HepG2 (cell line): ENCODE results near the gene N4BP2. TPM values are rescaled to one million over a fixed set of nuclear protein-coding genes. Genes with fewer than 3 reads are reported as not detected.
A peak's percentile ranks its signal among the peaks of the same experiment; 100 is the strongest.
"Not testable (repeated sequence)": the region's sequence is repeated elsewhere in the genome, so short reads cannot be mapped to it uniquely, and the experiment has no call there.

Source experiments
- ATAC-seq: fragments of 200-7000 bp; cut with Tn5 transposase; 3 replicates; pipeline ENCODE4 v1.9.1; 2020; ENCODE audit warnings: mild to moderate bottlenecking, moderate library complexity
- BruUV-seq: library from RNA; stranded (reverse); fragments of 400-500 nt; replicated peaks from 2 replicates; lab custom pipeline; 2021; lab: Mats Ljungman, UMichigan
- CTCF ChIA-PET: fragments of 300-600 bp; formaldehyde crosslinking; extraction: SDS; loops from one replicate; lab custom pipeline; 2021; ENCODE audit warnings: low total read pairs, inconsistent platforms, low intra/inter-chr PET ratio; lab: Yijun Ruan, JAX
- POLR2A ChIA-PET: fragments of 350-600 bp; sonication (Branson Sonifier 250); formaldehyde crosslinking; loops from one replicate; lab custom pipeline; 2020; ENCODE audit warnings: antibody characterized with exemption, inconsistent platforms; lab: Yijun Ruan, JAX
- DNase-seq: peaks from one replicate; pipeline ENCODE4 v3.0.0-alpha.2; 2015; ENCODE audit warnings: low spot score
- FAIRE-seq: peaks from 3 replicates; lab custom pipeline; 2011; peaks lifted over from hg19 to GRCh38; lab: Jason Lieb, UNC
- H2AFZ ChIP-seq: one replicate; pipeline ENCODE4 v1.6.1; 2011; ENCODE audit warnings: low read length, inconsistent platforms
- H3K27ac ChIP-seq: fragments of 300-600 bp; 3 replicates; pipeline ENCODE4 v1.8.0; 2011; ENCODE audit warnings: mixed run types, mild to moderate bottlenecking, mixed read lengths, low read length, inconsistent platforms; ENCODE audit not compliant: insufficient read depth; ENCODE audit errors: extremely low read length
- H3K27me3 ChIP-seq, 2 experiments: fragments of 200-600 bp in 1 of 2; 2 replicates in 1 of 2; 3 replicates in 1 of 2; pipeline versions ENCODE4 v1.6.0 to v1.8.0; 2011; ENCODE audit warnings: low read length in 2 of 2, mild to moderate bottlenecking in 2 of 2, moderate library complexity in 2 of 2, inconsistent platforms in 1 of 2; ENCODE audit not compliant: insufficient read depth in 2 of 2, control insufficient read depth in 1 of 2
- H3K36me3 ChIP-seq, 2 experiments: fragments of 200-600 bp in 1 of 2; replicated peaks in 1 of 2; 2 replicates in 1 of 2; 3 replicates in 1 of 2; pipeline versions ENCODE4 v1.5.1 to v1.8.0; 2011; ENCODE audit warnings: low read length in 2 of 2, inconsistent platforms in 1 of 2; ENCODE audit not compliant: insufficient read depth in 2 of 2, control insufficient read depth in 1 of 2
- H3K4me1 ChIP-seq: 2 replicates; pipeline ENCODE4 v1.5.1; 2012; ENCODE audit warnings: low read length, inconsistent platforms; ENCODE audit not compliant: insufficient read depth
- H3K4me2 ChIP-seq: 2 replicates; pipeline ENCODE4 v1.6.0; 2011; ENCODE audit warnings: low read depth, low read length, inconsistent platforms
- H3K4me3 ChIP-seq, 3 experiments: fragments of 200-600 bp in 1 of 3; sonication (generic), shearing (Covaris generic) in 1 of 3; replicated peaks in 1 of 3; 2 replicates each; pipeline ENCODE4 v1.5.1; 2011 to 2016; ENCODE audit warnings: low read length in 3 of 3, inconsistent platforms in 2 of 3, low read depth in 2 of 3, mild to moderate bottlenecking in 2 of 3, control low read depth in 1 of 3, mixed read lengths in 1 of 3; ENCODE audit not compliant: insufficient read depth in 1 of 3
- H3K79me2 ChIP-seq: one replicate; pipeline ENCODE4 v1.6.1; 2011; ENCODE audit warnings: low read length, inconsistent platforms; ENCODE audit not compliant: insufficient read depth
- H3K9ac ChIP-seq: 2 replicates; pipeline ENCODE4 v1.6.0; 2011; ENCODE audit warnings: mild to moderate bottlenecking, low read depth, low read length, inconsistent platforms; ENCODE audit not compliant: insufficient read depth
- H3K9me3 ChIP-seq: 2 replicates; pipeline ENCODE4 v1.5.1; 2012; ENCODE audit warnings: mild to moderate bottlenecking, low read length
- H4K20me1 ChIP-seq: 2 replicates; pipeline ENCODE4 v1.6.0; 2011; ENCODE audit warnings: inconsistent platforms, mild to moderate bottlenecking, low read length, moderate library complexity; ENCODE audit not compliant: insufficient read depth
- CEBPB ChIP-seq: IDR thresholded peaks from 2 replicates; pipeline ENCODE4 v1.6.1; 2011; ENCODE audit warnings: low read depth, low read length, improper control_type of control experiment, borderline replicate concordance
- ZNF121 ChIP-seq: sonication (generic); formaldehyde crosslinking; IDR thresholded peaks from 2 replicates; pipeline ENCODE4 v1.5.0; 2020; ENCODE audit warnings: mild to moderate bottlenecking, missing genetic modification reagents
- ZNF441 ChIP-seq: sonication (generic); formaldehyde crosslinking; IDR thresholded peaks from 2 replicates; pipeline ENCODE4 v1.7.0; 2021; ENCODE audit warnings: missing genetic modification reagents, borderline replicate concordance
- WGBS: methylation state at CpG from one replicate; pipeline ENCODE4 v1.1.6; 2017; ENCODE audit warnings: low lambda C conversion rate; 5-methylcytosine and 5-hydroxymethylcytosine counted together
- in situ Hi-C: cut with HindIII; loops from 2 replicates; pipeline ENCODE4 v1.10.0; 2017; ENCODE audit warnings: low pct_unique_long_range_greater_than_20kb; ENCODE audit not compliant: extremely low pct_ligation_motif_present
- intact Hi-C: fragments of 100-400 bp; cut with micrococcal nuclease; formaldehyde crosslinking; loops from one replicate; pipeline ENCODE4 v1.10.0; 2022; ENCODE audit not compliant: unreplicated experiment
- polyA plus RNA-seq, 8 experiments: library from polyadenylated mRNA; depleted of rRNA in 3 of 8; stranded (reverse) in 7 of 8; unstranded in 1 of 8; fragments of >200 nt; fragmentation: Illumina TruSeq in 4 of 8; extraction: Trizol in 4 of 8; gene quantifications; 2 replicates each; pipeline versions ENCODE4 v1.2.1 to v1.2.3, GENCODE V29; 2011 to 2016; ENCODE audit warnings: low read depth in 4 of 8, missing spikeins in 1 of 8, mixed read lengths in 1 of 8; ENCODE audit not compliant: insufficient read depth in 1 of 8
- total RNA-seq, 5 experiments: library from RNA; depleted of rRNA; stranded (reverse); fragments of >200 nt; fragmentation: Illumina TruSeq; extraction: Trizol; gene quantifications; 2 replicates each; pipeline ENCODE4 v1.2.3, GENCODE V29; 2016; ENCODE audit warnings: low read depth in 1 of 5

The N4BP2 gene
- total and polyA plus RNA-seq, 2 of the 13 experiments (the other 11 are each of a cell fraction or from before 2014, with no cell fraction given): 5.6 to 12.9 TPM

DNA sequence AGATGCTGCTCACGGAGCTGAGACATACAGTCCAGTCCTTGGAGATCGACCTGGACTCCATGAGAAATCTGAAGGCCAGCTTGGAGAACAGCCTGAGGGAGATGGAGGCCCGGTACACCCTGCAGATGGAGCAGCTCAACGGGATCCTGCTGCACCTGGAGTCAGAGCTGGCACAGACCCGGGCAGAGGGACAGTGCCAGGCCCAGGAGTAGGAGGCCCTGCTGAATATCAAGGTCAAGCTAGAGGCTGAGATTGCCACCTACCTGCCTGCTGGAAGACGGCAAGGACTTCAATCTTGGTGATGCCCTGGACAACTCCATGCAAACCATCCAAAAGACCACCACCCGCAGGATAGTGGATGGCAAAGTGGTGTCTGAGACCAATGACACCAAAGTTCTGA is 35.5 kb upstream of the N4BP2 start:
- H3K27ac ChIP-seq, FAIRE-seq, ATAC-seq, H3K4me3 ChIP-seq, H3K36me3 ChIP-seq, POLR2A ChIA-PET, in situ Hi-C loops, H3K27me3 ChIP-seq, intact Hi-C loops, H4K20me1 ChIP-seq, H2AFZ ChIP-seq, H3K4me2 ChIP-seq, H3K9me3 ChIP-seq, DNase-seq, H3K79me2 ChIP-seq, BruUV-seq, CTCF ChIA-PET, H3K9ac ChIP-seq, H3K4me1 ChIP-seq: not testable (repeated sequence)
- 51% methylated on average over 4 of the region's 7 CpGs for WGBS

DNA sequence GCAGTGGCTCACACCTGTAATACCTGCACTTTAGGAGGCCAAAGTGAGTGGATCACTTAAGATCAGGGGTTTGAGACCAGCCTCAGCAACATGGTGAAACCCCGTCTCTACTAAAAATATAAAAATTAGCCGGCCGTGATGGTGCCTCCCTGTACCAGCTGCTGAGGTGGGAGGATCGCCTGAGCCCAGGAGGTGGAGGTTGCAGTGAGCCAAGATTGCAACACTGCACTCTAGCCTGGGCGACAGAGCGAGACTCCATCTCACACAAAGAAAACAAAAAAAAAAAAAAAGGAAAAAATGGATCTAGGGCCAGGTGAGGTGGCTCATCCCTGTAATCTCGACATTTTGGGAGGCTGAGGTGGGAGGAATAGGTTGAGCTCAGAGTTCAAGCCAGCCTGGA is 32.6 kb upstream of the N4BP2 start:
- DNase-seq, H3K4me1 ChIP-seq, H3K9me3 ChIP-seq, BruUV-seq, FAIRE-seq, CTCF ChIA-PET, H3K4me3 ChIP-seq, H3K4me2 ChIP-seq, in situ Hi-C loops, H2AFZ ChIP-seq, H3K9ac ChIP-seq, intact Hi-C loops, H3K27me3 ChIP-seq, ATAC-seq, H4K20me1 ChIP-seq, POLR2A ChIA-PET, H3K79me2 ChIP-seq, H3K27ac ChIP-seq, H3K36me3 ChIP-seq: not testable (repeated sequence)
- WGBS: 10% methylated on average over 7 of the region's 7 CpGs
- TF ChIP-seq ZNF441 (0 out of 2 replicates have a peak, but pooled peaks have one; percentile 37), ZNF121 (0 out of 2 replicates have a peak, but pooled peaks have one; percentile 44), CEBPB (0 out of 2 replicates have a peak, but pooled peaks have one; percentile 14)
